ENCODE measurements around the gene PPFIA1. TPM values are rescaled to one million over a fixed set of nuclear protein-coding genes. Genes with fewer than 3 reads are reported as not detected.
"Not testable (repeated sequence)": the region's sequence is repeated elsewhere in the genome, so short reads cannot be mapped to it uniquely, and the experiment has no call there.

PPFIA1 gene
- total RNA-seq, 2 experiments from 2014 or later = 29.2 to 32.7 TPM

DNA sequence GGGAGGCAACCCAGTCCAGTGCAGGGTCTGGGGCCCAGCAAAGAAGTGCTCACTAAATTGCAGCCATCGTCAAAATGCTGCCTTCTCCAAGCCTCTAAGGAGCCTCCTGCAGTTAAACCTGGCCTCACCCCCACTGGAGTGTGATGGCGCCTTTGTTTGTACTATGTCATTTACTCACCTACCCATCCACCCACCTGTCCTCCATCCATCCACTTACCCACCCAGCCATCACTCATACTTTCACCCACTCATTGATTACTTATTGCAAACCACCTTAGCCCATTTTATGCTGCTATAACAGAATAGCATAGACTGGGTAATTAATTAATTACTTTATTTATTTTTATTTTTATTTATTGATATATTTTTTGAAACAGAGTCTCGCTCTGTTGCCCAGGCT lies 28.8 kb upstream of the PPFIA1 start:
- Mint-ChIP-seq H3K27ac (no peak overlapping the region), H3K27me3 (peaks cover 2% of the 10 kb centered on the region), H3K4me3 (no peak overlapping the region), H3K9me3 (no peaks in the 10 kb centered on the region), H3K36me3 (ENCODE audit: low read depth) (no peaks in the 10 kb centered on the region), H3K4me1 (no peaks in the 10 kb centered on the region)
- no peak for DNase-seq
- CTCF ChIA-PET = no interaction called here
- POLR2A ChIA-PET = no interaction called here

DNA sequence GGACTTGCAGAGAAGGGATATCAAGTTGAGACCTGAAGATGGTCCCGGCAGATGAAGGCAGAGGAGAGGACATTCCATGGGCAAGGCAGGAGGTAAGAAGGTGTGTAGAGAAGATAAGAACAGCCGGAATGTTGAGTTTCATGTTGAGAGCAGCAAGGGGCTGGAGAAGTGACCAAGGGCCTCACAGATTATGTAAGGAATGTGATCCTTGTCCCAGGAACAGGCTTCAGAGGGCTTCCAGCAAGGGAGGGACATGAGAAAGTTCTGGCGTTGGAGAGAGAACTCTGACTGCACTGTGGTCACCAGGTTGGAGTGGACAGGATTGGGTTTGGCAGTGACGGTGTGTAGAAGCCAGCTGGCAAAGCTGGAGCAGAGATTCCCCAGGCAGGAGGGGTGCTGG lies 27.6 kb upstream of the PPFIA1 start:
- Mint-ChIP-seq H3K4me1 (no peaks in the 10 kb centered on the region), H3K27me3 (peaks cover 1% of the 10 kb centered on the region), H3K4me3 (no peak overlapping the region), H3K36me3 (ENCODE audit: low read depth) (no peaks in the 10 kb centered on the region), H3K27ac (no peak overlapping the region), H3K9me3 (peaks cover 2% of the 10 kb centered on the region)
- ChIA-PET CTCF (no interaction called here), POLR2A (no interaction called here)
- DNase-seq = no peak

DNA sequence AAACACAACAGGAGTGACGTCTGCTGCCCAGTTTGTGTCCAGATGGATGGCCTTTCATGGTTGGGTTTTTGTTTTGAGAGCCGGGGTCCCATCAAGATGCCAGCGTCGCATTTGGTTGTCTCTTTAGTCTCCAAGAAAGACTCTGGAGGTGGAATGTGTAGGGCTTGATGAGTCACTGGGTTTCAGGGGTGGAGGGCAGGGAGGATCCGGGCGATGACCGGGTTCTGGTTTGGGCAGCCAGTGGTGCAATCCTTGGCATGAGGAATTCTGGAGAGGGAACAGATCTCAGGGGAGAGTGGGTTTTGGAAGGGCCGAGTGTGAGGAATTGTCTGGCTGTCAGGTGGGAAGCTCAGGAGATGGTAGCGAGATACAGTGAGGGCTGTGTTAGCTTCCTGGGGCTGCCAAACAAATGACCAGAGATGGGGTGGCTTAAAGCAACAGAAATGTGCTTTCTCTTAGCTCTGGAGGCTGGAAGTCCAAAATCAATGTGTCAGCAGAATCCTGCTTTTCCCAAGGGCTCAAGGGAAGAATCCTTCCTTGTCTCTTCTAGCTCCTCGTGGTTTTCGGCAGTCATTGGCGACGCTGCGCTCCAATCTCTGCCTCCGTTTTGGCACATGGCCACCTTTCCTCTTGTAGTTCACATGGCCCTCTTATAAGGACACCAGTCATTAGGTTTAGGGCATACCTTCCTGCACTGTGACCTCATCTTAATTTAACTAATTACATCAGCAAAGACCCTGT lies 26.4 kb upstream of the PPFIA1 start:
- no peak overlapping the region for H3K27ac Mint-ChIP-seq
- ChIA-PET POLR2A (no interaction called here), CTCF (interaction anchor here (1.0 kb wide), 1 partner anchor 10 kb away, joined by 3 read pairs; no protein-coding TSS in a partner anchor)
- no peak for DNase-seq
- H3K9me3 Mint-ChIP-seq = peaks cover 2% of the 10 kb centered on the region
- no peak overlapping the region for H3K4me3 Mint-ChIP-seq
- H3K27me3 Mint-ChIP-seq = no peaks in the 10 kb centered on the region
- no peaks in the 10 kb centered on the region for H3K36me3 Mint-ChIP-seq (ENCODE audit: low read depth)
- H3K4me1 Mint-ChIP-seq = no peaks in the 10 kb centered on the region

DNA sequence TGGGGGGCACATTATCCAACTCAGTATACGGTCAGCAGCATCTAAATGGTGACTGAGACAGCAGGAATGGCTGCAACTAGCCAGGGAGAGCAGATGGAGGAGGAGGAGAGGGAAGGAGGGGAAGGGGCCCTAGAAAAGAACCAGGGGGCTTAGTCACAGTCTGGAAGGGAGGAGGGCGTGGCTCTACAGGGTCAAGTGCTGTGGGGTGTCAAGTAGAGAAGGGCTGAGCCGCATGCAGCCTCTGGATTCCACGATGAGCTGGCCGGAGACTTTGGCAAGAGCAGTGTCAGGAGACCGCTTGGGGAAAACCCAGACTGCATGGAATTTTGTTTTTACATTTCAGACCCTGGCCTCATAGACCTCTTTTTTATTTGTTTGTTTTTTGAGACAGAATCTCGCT lies 25.8 kb upstream of the PPFIA1 start:
- CTCF ChIA-PET = interaction anchor here (1.0 kb wide), 1 partner anchor 9 kb away, joined by 3 read pairs; no protein-coding TSS in a partner anchor
- Mint-ChIP-seq H3K4me3 (no peak overlapping the region), H3K27ac (no peak overlapping the region), H3K4me1 (no peaks in the 10 kb centered on the region), H3K36me3 (ENCODE audit: low read depth) (no peaks in the 10 kb centered on the region), H3K27me3 (no peaks in the 10 kb centered on the region), H3K9me3 (peaks cover 2% of the 10 kb centered on the region)
- no peak for DNase-seq
- POLR2A ChIA-PET = no interaction called here

DNA sequence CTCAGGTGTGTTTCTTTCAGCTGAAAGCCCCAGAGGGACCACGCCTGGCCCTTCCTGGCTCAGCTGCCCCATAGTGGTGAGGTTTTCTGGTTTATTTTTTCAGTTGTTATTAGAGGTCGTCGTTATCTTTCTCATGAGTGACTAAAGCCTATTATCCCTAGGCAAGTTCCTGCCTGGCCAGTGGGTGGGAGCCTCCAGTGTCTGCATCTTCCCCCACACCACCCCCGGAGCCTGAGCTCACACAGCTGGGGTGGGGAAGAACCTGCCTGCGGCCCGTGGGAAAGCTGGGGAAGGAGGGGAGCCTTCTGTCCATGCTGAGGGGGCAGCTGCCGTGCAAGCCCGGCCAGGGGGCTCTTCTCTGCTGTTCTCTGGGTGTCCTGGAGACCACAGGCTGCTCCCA lies 24.3 kb upstream of the PPFIA1 start:
- POLR2A ChIA-PET = no interaction called here
- Mint-ChIP-seq H3K27ac (no peak overlapping the region), H3K27me3 (no peaks in the 10 kb centered on the region)

DNA sequence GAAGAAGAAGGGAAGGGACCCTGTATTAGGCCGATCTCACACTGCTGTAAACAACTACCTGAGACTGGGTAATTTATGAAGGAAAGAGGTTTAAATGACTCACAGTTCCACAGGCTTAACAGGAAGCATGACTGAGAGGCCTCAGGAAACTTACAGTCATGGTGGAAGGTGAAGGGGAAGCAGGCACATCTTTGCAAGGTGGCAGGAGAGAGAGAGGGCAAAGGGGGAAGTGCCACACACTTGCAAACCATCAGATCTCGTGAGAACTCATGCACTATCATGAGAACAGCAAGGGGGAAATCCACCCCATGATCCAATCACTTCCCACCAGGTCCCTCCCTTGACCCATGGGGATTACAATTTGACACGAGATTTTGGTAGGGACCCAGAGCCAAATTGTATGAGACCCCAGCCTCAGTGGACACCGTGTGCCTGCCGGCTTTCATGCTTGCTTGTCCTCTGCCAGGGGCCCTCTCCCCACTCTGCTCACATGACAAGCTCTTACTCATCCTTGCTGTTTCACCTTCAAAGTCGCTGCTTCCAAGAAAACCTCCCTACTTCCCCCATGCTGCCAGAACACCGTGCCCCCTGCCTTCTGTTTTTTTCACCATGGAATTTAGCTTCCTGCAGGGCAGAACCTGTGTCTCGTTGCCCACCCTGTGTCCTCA lies 23.3 kb upstream of the PPFIA1 start:
- Mint-ChIP-seq H3K27me3 (no peaks in the 10 kb centered on the region), H3K4me1 (no peaks in the 10 kb centered on the region), H3K9me3 (peaks cover 2% of the 10 kb centered on the region), H3K27ac (no peak overlapping the region), H3K4me3 (no peak overlapping the region), H3K36me3 (ENCODE audit: low read depth) (no peaks in the 10 kb centered on the region)
- DNase-seq = no peak
- CTCF ChIA-PET = no interaction called here
- POLR2A ChIA-PET = no interaction called here

More for the DNA sequence above, 24.3 kb upstream of the PPFIA1 start:
- H3K9me3 Mint-ChIP-seq = peaks cover 2% of the 10 kb centered on the region
- no peak for DNase-seq
- CTCF ChIA-PET = interaction anchor here (0.6 kb wide), 1 partner anchor 8 kb away, joined by 3 read pairs; no protein-coding TSS in a partner anchor
- H3K4me1 Mint-ChIP-seq = no peaks in the 10 kb centered on the region
- no peaks in the 10 kb centered on the region for H3K36me3 Mint-ChIP-seq (ENCODE audit: low read depth)
- no peak overlapping the region for H3K4me3 Mint-ChIP-seq

DNA sequence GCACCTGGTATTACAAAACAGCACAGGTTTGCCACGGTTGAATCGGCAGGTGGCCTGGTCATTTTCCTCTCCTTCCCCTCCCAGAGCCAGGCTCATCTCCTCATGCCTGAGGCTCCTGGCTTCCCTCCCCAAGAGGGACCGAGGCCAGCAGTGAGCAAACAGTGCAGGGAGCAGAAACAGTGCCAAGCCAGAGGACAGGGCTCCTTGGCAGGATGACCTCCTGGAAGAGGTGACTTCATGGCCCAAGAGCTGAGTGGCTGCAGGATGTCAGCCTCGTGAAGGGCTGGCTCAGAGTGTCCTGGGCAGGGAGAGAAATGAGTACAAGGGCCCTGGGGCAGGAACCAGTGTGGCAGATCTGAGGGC lies 22.8 kb upstream of the PPFIA1 start:
- CTCF ChIA-PET = no interaction called here
- H3K9me3 Mint-ChIP-seq = peaks cover 2% of the 10 kb centered on the region
- no peak for DNase-seq
- H3K4me1 Mint-ChIP-seq = no peaks in the 10 kb centered on the region
- POLR2A ChIA-PET = no interaction called here
- H3K27ac Mint-ChIP-seq = no peak overlapping the region
- H3K27me3 Mint-ChIP-seq = no peaks in the 10 kb centered on the region
- no peak overlapping the region for H3K4me3 Mint-ChIP-seq
- H3K36me3 Mint-ChIP-seq (ENCODE audit: low read depth) = no peaks in the 10 kb centered on the region

DNA sequence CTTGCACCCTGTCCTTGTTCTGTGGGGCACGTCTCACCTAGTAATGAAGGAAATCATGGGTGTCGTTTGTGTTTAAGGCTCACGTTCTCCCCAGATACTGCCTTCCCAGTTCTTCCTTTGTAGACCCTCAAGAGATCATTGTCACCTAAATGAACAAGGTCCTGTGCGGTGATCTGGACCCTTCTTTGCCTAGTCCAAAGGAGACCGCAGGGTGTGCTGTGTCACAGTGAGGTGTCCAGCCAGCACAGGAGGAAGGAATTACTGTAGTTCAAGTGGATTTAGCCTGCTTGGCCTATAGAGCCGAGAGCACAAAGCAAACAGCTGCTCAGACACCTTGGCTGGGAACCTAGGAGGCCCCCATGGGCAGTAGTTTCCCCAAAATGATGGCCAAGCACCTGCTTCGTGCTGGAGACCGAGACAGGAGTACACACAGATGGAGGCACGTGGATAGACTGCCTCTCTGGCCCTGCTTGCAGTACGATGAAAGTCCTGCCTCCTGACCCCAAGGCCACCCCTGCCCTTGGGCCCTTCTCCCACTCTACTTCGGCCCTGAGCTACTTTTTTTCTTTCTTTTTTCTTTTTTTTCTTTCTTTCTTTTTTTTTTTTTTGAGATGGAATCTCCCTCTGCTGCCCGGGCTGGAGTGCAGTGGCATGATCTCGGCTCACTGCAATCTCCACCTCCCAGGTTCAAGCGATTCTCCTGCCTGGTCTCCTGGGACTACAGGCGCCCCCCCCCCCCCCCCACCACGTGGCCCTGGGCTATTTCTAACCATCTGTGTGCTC lies 19.4 kb upstream of the PPFIA1 start:
- ChIA-PET POLR2A (no interaction called here), CTCF (no interaction called here)
- Mint-ChIP-seq H3K4me3 (no peak overlapping the region), H3K27ac (no peak overlapping the region), H3K36me3 (ENCODE audit: low read depth) (no peaks in the 10 kb centered on the region), H3K4me1 (no peaks in the 10 kb centered on the region), H3K27me3 (no peaks in the 10 kb centered on the region), H3K9me3 (peaks cover 2% of the 10 kb centered on the region)
- DNase-seq = no peak

DNA sequence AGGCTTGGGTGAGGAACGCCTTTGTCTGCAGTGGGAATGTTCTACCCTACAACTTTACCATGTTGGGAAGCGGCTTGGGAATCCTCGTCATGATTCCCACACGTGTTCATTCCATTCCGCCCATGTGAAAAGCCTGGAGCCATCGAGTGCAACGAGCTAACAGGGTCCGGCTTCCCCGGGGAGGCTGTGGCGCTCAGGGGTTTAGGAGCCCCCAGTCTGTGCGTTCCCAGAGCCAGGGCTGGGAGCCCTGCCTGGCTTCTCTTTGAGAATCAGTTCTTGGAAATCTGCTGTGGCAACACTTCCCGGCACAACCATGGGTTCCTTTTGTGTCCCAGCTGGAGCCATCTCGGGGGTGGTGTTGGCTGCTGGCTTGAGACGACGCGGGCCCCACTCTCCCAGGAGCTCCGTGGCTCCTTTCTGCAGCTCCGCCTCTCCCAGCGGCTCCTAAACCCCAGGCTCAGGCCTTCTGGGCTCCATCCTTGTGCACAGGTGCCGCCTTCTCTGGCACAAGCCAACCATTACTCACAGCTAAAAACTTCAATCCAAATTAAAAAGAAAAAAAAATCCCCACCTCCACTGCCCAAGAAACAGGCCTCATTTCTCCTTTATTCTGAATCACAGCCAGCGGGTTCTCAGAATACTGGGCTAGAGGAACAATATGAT lies 18.7 kb upstream of the PPFIA1 start:
- Mint-ChIP-seq H3K4me3 (no peak overlapping the region), H3K4me1 (no peaks in the 10 kb centered on the region), H3K27ac (no peak overlapping the region), H3K36me3 (ENCODE audit: low read depth) (no peaks in the 10 kb centered on the region), H3K9me3 (peaks cover 2% of the 10 kb centered on the region), H3K27me3 (no peaks in the 10 kb centered on the region)
- POLR2A ChIA-PET = no interaction called here
- no peak for DNase-seq
- CTCF ChIA-PET = no interaction called here

DNA sequence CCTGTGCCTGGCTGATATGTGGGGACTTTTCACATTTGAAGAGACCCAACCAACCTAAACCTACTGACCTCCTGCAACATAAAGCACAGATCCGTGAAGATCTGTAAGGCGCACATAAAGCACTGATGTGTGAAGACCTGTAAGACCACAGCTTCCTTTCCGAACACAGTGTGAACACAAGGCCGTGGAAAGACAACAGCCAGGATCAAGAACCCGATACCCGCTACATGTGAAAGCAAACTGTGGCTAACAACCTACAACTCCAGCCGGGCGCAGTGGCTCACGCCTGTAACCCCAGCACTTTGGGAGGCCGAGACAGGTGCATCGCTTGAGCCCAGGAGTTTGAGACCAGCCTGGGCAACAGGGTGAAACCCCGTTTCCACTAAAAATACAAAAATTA lies 17.6 kb upstream of the PPFIA1 start:
- Mint-ChIP-seq H3K4me3 (no peak overlapping the region), H3K36me3 (ENCODE audit: low read depth) (no peaks in the 10 kb centered on the region), H3K4me1 (no peaks in the 10 kb centered on the region), H3K9me3 (no peaks in the 10 kb centered on the region), H3K27me3 (no peaks in the 10 kb centered on the region), H3K27ac (no peak overlapping the region)
- CTCF ChIA-PET = no interaction called here
- POLR2A ChIA-PET = no interaction called here
- no peak for DNase-seq

DNA sequence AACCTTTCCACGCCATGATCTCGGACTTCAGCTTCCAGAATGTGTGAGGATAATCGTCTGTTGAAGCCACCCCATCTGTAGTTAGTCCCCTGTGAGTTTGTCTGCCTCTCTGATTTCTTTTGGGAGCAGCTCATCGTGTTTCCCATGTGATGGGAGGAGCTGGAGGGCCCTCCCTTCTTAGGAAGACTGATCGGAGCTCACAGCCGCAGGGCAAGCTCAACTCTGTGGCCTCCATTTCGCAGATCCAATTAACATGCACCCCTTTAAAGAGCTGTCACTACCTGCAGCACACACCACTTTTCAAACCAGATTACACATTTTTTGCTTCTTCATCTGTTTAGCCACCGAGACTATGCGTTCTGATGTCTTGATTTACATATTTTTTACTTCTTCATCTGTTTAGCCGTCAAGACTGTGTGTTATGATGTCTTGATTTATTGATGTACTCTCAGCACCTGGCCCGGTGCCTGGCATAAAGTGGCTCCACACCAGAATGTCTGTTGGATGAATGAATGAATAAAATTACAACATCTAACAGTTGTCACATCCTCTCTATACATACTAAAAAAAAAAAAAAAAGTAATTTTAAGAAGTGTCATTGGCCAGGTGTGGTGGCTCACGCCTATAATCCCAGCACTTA lies 14.9 kb upstream of the PPFIA1 start:
- no peak overlapping the region for H3K4me3 Mint-ChIP-seq
- no peak overlapping the region for H3K27ac Mint-ChIP-seq
- ChIA-PET CTCF (no interaction called here), POLR2A (no interaction called here)
- H3K36me3 Mint-ChIP-seq (ENCODE audit: low read depth) = no peaks in the 10 kb centered on the region
- H3K27me3 Mint-ChIP-seq = no peaks in the 10 kb centered on the region
- no peaks in the 10 kb centered on the region for H3K9me3 Mint-ChIP-seq
- no peak for DNase-seq
- H3K4me1 Mint-ChIP-seq = no peaks in the 10 kb centered on the region

DNA sequence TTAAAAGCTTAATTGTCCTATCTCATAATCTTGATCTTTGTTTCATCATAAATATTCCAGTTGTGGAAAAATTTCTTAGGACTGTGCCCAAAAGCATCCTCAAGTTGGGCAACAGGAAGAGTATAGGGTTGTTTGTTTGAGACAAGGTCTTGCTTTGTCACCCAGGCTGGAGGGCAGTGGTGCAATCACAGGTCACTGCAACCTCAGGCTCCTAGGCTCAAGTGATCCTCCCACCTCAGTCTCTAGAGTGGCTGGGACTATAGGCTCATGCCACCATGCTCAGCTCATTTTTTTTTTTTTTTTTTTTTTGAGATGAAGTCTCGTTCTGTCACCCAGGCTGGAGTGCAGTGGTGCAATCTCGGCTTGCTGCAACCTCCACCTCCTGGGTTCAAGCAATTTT lies 11.4 kb upstream of the PPFIA1 start:
- H3K9me3 Mint-ChIP-seq; H3K27me3 Mint-ChIP-seq; H3K27ac Mint-ChIP-seq; DNase-seq; H3K4me3 Mint-ChIP-seq; H3K36me3 Mint-ChIP-seq (ENCODE audit: low read depth); POLR2A ChIA-PET; H3K4me1 Mint-ChIP-seq: not testable (repeated sequence)
- CTCF ChIA-PET = interaction anchor here (0.6 kb wide), 1 partner anchor 18 kb away, joined by 3 read pairs; no protein-coding TSS in a partner anchor

DNA sequence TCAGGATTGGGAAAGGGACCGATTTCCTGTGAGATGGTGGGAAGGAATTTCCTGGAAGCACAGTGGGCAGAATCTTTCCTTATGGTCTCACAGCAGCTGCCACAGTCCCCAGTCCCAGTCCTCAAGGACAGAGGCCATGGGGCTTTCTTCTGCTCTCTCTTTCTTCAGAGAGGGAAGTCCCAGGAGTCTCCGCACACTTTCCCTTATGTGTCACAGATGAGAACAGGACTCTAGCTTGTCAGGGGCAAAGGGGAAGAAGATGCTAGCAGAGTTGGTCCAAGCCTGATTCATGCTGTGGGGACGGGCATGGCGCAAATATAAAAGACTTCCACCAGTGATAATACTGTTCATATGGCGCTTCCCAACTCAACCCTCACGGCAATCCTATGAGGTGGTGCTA lies 7.5 kb upstream of the PPFIA1 start:
- ChIA-PET POLR2A (no interaction called here), CTCF (no interaction called here)

More for the DNA sequence above, 7.5 kb upstream of the PPFIA1 start:
- no peak overlapping the region for H3K27ac Mint-ChIP-seq
- no peak for DNase-seq
- H3K9me3 Mint-ChIP-seq = no peaks in the 10 kb centered on the region
- H3K36me3 Mint-ChIP-seq (ENCODE audit: low read depth) = no peaks in the 10 kb centered on the region
- no peak overlapping the region for H3K4me3 Mint-ChIP-seq
- no peaks in the 10 kb centered on the region for H3K27me3 Mint-ChIP-seq
- no peaks in the 10 kb centered on the region for H3K4me1 Mint-ChIP-seq
